ENCODE measurements around the gene ELF5. TPM values are rescaled to one million over a fixed set of nuclear protein-coding genes. Genes with fewer than 3 reads are reported as not detected.

The ELF5 gene
- 2.1 to 2.4 TPM (median 2.2 TPM) in 3 replicates for total RNA-seq

DNA sequence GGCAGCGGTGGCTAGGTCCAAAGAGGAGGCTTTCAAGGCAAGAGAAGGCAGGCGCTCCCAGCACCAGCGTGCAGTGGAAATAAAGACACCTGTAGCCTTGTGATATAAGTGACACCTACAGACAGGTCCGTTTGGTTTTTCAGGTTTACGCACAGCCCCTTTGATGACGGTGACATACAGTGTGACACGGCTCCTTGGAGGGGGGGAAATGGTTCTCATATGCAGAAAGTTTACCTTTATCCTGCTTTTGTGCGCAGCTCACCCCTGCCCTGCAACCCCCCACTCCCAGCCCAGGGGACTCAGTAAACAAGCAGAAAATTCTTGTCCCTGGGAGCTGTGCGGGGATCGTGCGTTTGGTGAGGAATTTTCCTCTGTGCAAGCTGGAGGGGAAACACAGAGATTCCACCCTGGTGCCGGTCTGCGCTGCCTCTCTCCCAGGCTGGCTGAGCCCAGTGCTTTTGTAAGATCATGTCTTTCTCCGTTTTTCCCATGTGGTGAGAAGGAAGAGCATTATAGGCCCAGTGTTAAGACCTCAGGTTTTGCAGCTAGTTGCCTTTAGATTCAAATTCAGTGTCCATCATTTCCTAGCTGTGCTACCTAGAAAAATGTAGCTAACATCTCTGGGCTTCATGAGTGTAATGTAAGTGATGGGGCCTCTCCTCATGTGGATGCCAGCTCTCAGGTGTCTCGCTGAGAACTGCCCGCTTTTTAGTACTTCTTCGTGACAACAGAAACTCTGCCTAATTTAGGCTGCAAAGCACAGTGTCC, at the start of gene ELF5:
Gene ELF5, minus strand, starts transcription at position 113 of the 768 bp plus-strand sequence. CDS start 8,045 bp downstream, outside the sequence.
- Mint-ChIP-seq H3K36me3 (no peaks in the 10 kb centered on the region), H3K4me1 (peaks cover 23% of the 10 kb centered on the region), H3K27me3 (ENCODE audit: low read depth) (peaks cover 3% of the 10 kb centered on the region), H3K4me3 (peak within 1 kb of the TSS; percentile 34), H3K27ac (peak within 1 kb of the TSS; percentile 94), H3K9me3 (no peaks in the 10 kb centered on the region)
- TF ChIP-seq, protein P1, sequence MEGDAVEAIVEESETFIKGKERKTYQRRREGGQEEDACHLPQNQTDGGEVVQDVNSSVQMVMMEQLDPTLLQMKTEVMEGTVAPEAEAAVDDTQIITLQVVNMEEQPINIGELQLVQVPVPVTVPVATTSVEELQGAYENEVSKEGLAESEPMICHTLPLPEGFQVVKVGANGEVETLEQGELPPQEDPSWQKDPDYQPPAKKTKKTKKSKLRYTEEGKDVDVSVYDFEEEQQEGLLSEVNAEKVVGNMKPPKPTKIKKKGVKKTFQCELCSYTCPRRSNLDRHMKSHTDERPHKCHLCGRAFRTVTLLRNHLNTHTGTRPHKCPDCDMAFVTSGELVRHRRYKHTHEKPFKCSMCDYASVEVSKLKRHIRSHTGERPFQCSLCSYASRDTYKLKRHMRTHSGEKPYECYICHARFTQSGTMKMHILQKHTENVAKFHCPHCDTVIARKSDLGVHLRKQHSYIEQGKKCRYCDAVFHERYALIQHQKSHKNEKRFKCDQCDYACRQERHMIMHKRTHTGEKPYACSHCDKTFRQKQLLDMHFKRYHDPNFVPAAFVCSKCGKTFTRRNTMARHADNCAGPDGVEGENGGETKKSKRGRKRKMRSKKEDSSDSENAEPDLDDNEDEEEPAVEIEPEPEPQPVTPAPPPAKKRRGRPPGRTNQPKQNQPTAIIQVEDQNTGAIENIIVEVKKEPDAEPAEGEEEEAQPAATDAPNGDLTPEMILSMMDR (IDR thresholded peaks at IDR 0.05; ENCODE audit: unreplicated experiment): no peak
- DNase-seq (ENCODE audit: low spot score in 2 of 2, unreplicated experiment in 2 of 2): no peak

DNA sequence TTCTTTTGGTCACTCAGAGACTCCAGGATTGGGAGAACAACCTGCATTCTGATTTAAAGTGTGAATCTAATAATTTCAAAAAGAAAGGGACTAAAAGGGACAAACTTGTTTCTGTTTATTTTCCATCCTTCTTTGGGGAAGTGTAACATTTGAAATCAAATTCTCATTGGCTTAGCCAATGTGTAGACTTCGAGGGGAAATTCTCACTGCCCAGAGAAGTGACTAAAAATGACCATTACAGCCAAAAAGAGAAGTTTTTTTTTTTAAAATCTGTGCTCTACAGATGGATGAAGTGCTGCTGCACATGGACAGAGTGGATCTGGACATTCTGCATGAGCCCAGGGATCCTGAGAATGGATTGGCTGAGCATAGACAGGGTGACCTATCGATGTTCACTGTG, 49.4 kb upstream of the ELF5 start:
- no peak overlapping the region for H3K4me3 Mint-ChIP-seq
- H3K9me3 Mint-ChIP-seq: no peaks in the 10 kb centered on the region
- TF ChIP-seq, protein P1 (IDR thresholded peaks at IDR 0.05; ENCODE audit: unreplicated experiment): no peak

DNA sequence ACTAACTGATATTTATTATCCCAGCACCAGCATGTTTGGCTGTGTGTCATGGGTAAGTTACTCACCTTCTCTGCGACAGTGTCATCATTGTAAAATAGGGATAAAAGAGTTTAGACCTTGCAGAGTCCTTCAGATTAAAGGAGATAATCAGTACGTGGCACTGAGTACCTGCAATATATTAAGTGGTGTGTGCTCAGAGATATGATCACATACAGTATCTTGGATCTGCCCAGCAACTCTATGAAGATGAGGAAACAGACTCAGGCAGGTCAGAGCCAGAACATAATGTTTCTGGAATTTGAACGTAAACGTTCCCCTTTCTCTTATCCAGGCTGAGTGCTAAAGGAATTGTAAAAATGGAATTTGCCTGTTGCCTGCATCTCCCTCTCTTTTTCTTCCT, 46.9 kb upstream of the ELF5 start:
- TF ChIP-seq, protein P1 (IDR thresholded peaks at IDR 0.05; ENCODE audit: unreplicated experiment): no peak
- Mint-ChIP-seq H3K27ac (no peak overlapping the region), H3K9me3 (peaks cover 5% of the 10 kb centered on the region), H3K36me3 (no peaks in the 10 kb centered on the region), H3K27me3 (ENCODE audit: low read depth) (peaks cover 30% of the 10 kb centered on the region), H3K4me3 (no peak overlapping the region), H3K4me1 (peaks cover 4% of the 10 kb centered on the region)
- no peak for DNase-seq (ENCODE audit: low spot score in 2 of 2, unreplicated experiment in 2 of 2)

More for the DNA sequence above, 49.4 kb upstream of the ELF5 start:
- Mint-ChIP-seq H3K27me3 (ENCODE audit: low read depth) (peaks cover 28% of the 10 kb centered on the region), H3K36me3 (no peaks in the 10 kb centered on the region), H3K4me1 (peaks cover 4% of the 10 kb centered on the region), H3K27ac (no peak overlapping the region)
- no peak for DNase-seq (ENCODE audit: low spot score in 2 of 2, unreplicated experiment in 2 of 2)

DNA sequence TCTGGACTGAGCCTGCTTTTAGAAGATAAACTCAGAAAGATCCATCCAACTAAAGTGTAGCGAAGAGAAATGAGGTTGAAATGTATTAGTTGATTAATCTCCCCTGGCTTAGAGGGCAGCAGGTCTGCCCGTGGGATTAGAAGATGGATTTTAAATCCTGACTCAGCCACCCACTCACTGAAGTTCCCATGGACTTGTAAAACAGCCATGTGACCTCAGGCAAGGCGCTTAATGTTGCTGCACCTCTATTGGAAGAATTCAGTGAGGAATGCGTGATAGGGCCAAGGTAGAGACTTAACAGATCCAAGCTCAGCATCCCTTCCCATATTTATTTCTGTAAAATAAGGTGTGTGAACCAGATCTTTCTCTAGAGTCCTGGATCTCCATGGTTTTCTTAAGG, 45.1 kb upstream of the ELF5 start:
- Mint-ChIP-seq H3K9me3 (peaks cover 5% of the 10 kb centered on the region), H3K36me3 (no peaks in the 10 kb centered on the region), H3K4me3 (no peak overlapping the region), H3K27ac (no peak overlapping the region), H3K4me1 (no peaks in the 10 kb centered on the region), H3K27me3 (ENCODE audit: low read depth) (peaks cover 25% of the 10 kb centered on the region)
- TF ChIP-seq, protein P1 (IDR thresholded peaks at IDR 0.05; ENCODE audit: unreplicated experiment): no peak
- DNase-seq (ENCODE audit: low spot score in 2 of 2, unreplicated experiment in 2 of 2): no peak

DNA sequence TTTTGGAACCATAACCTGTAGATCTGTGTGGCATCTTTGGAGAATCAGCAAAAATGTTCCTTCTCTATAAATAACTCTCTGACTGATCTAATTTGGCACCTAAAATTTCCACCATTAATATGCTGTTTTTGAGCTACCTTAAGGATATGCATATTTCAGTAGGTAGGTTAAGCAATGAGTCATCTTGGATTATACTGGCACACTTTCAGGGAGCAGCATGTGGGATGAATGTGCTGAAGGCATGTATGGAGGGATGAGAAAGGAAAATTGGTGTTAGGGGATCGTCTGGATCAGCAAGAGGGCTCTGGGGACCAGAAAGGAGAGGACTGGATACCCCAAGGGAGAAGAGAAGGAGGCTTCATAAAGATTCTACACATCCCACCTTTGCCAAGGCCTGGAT, 44.6 kb upstream of the ELF5 start:
- Mint-ChIP-seq H3K27me3 (ENCODE audit: low read depth) (peaks cover 21% of the 10 kb centered on the region), H3K9me3 (peaks cover 5% of the 10 kb centered on the region), H3K36me3 (no peaks in the 10 kb centered on the region), H3K27ac (no peak overlapping the region), H3K4me3 (no peak overlapping the region), H3K4me1 (no peaks in the 10 kb centered on the region)
- TF ChIP-seq, protein P1 (IDR thresholded peaks at IDR 0.05; ENCODE audit: unreplicated experiment): no peak
- DNase-seq (ENCODE audit: low spot score in 2 of 2, unreplicated experiment in 2 of 2): no peak

Data from mesothelial cell of epicardium (in vitro differentiated cells).